Endothelial cell of umbilical vein (primary cell): ENCODE results near the gene CA4.
A peak's percentile ranks its signal among the peaks of the same experiment; 100 is the strongest.

Experiments
- EZH2 ChIP-seq: IDR thresholded peaks from 2 replicates; pipeline ENCODE4 v1.6.1; 2012; ENCODE audit warnings: borderline replicate concordance, low read depth, mild to moderate bottlenecking, moderate library complexity, low read length, inconsistent platforms; ENCODE audit not compliant: severe bottlenecking
- FOS ChIP-seq: IDR thresholded peaks from 2 replicates; pipeline ENCODE4 v1.6.1; 2011; ENCODE audit warnings: mild to moderate bottlenecking, low read length, moderate library complexity, borderline replicate concordance; ENCODE audit not compliant: insufficient read depth
- MYC ChIP-seq: IDR thresholded peaks from one replicate; pipeline ENCODE4 v1.6.1; 2011; ENCODE audit warnings: mild to moderate bottlenecking, low read depth, low read length
- POLR2A ChIP-seq: IDR thresholded peaks from 2 replicates; pipeline ENCODE4 v1.6.1; 2012; ENCODE audit warnings: low read depth, mild to moderate bottlenecking, control low read depth, low read length
- POLR2AphosphoS5 ChIP-seq: IDR thresholded peaks from 2 replicates; pipeline ENCODE4 v1.6.1; 2012; ENCODE audit warnings: low read depth, mild to moderate bottlenecking, control low read depth, low read length, moderate library complexity; ENCODE audit not compliant: insufficient read depth
- TF ChIP-seq, protein P1 (sequence below): IDR thresholded peaks from 2 replicates; pipeline ENCODE4 v1.6.1; 2011; ENCODE audit not compliant: insufficient read depth, insufficient read length
- TF ChIP-seq, protein P2 (sequence below), 2 donors: IDR thresholded peaks; 1 replicate in 1 of 2; 2 replicates in 1 of 2; pipeline ENCODE4 v1.5.1; 2011; ENCODE audit warnings: low read length in 2 of 2, mild to moderate bottlenecking in 2 of 2, moderate library complexity in 2 of 2, control low read depth in 1 of 2, inconsistent platforms in 1 of 2, low read depth in 1 of 2; ENCODE audit not compliant: insufficient read depth in 1 of 2; ENCODE audit errors: extremely low read depth in 1 of 2

DNA sequence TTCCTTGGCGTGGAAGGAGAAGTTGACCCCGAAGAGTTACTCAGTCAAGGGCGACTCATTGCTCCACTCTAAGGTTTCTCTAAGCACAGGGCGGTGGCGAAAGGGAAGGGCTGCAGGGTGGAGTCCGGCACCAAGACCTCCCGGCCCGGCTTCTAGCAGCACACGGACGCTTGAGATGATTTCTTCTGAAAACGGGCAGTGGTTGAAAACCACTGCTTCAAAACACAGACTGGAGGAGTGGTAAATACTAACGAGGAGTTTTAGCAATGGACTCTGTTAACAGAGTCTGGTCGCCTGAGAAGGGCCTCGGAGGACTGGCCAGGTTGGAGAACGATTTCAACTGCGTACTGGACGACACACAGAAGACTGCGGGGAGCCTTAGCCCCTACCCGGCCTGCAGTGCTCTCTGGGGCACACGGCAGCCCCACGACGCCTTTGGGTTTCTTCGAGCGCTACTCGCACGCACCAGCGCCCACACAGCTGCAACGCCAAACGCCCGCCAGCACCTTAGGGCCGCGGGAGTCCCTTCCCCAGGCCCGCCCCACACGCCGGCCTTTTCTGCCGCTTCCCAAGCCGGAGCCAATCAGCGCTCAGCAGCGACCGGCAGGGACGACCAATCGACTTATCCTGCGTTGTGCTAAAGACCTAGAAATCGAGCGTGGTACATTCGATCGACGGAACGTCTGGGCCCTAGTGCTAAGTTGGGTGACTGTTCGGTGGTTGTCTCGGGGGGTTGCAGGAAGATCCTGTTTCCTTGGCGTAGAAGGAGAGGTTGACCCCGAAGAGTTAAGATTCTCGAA, 14.4 kb upstream of the CA4 start:
- TF ChIP-seq POLR2AphosphoS5, result peak; percentile 87
- TF ChIP-seq POLR2A, result peak; percentile 74
- TF ChIP-seq, protein P1, sequence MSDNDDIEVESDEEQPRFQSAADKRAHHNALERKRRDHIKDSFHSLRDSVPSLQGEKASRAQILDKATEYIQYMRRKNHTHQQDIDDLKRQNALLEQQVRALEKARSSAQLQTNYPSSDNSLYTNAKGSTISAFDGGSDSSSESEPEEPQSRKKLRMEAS, result peak; percentile 64
- TF ChIP-seq MYC, result no peak
- TF ChIP-seq, protein P2, sequence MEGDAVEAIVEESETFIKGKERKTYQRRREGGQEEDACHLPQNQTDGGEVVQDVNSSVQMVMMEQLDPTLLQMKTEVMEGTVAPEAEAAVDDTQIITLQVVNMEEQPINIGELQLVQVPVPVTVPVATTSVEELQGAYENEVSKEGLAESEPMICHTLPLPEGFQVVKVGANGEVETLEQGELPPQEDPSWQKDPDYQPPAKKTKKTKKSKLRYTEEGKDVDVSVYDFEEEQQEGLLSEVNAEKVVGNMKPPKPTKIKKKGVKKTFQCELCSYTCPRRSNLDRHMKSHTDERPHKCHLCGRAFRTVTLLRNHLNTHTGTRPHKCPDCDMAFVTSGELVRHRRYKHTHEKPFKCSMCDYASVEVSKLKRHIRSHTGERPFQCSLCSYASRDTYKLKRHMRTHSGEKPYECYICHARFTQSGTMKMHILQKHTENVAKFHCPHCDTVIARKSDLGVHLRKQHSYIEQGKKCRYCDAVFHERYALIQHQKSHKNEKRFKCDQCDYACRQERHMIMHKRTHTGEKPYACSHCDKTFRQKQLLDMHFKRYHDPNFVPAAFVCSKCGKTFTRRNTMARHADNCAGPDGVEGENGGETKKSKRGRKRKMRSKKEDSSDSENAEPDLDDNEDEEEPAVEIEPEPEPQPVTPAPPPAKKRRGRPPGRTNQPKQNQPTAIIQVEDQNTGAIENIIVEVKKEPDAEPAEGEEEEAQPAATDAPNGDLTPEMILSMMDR (IDR thresholded peaks at IDR 0.05; ENCODE audit: extremely low read depth in 1 of 2, insufficient read depth in 1 of 2, low read depth in 1 of 2, low read length in 2 of 2), result no peak
- TF ChIP-seq EZH2, result no peak
- no peak for TF ChIP-seq FOS
